GM12878 (cell line): ENCODE results near the gene PLA2G3. TPM values are rescaled to one million over a fixed set of nuclear protein-coding genes. Genes with fewer than 3 reads are reported as not detected.

Experiments
- ATAC-seq: fragments of 200-7000 bp; cut with Tn5 transposase; 3 replicates; pipeline ENCODE4 v1.9.1; 2020; ENCODE audit warnings: mild to moderate bottlenecking, moderate library complexity
- BruUV-seq: library from RNA; stranded (reverse); fragments of 400-500 nt; replicated peaks from 2 replicates; lab custom pipeline; 2021; lab: Mats Ljungman, UMichigan
- CTCF ChIA-PET: fragments of 300-600 bp; sonication (Branson Sonifier 250); formaldehyde crosslinking; extraction: SDS; loops from one replicate; lab custom pipeline; 2021; ENCODE audit warnings: inconsistent platforms; lab: Yijun Ruan, JAX
- POLR2A ChIA-PET: fragments of 350-600 bp; formaldehyde crosslinking; extraction: SDS; loops from one replicate; lab custom pipeline; 2021; ENCODE audit warnings: inconsistent platforms; lab: Charles Lee
- RAD21 ChIA-PET: fragments of 300-600 bp; sonication (Branson Sonifier 250); formaldehyde crosslinking; loops from one replicate; lab custom pipeline; 2023; ENCODE audit warnings: antibody characterized with exemption; ENCODE audit not compliant: unreplicated experiment; lab: Charles Lee
- SMC1A ChIA-PET: fragments of 300-600 bp; sonication (Branson Sonifier 250); formaldehyde crosslinking; loops from one replicate; lab custom pipeline; 2023; ENCODE audit not compliant: unreplicated experiment, uncharacterized antibody; lab: Charles Lee
- DNase-seq: peaks from one replicate; pipeline ENCODE4 v3.0.0-alpha.2; 2011; ENCODE audit warnings: low read depth, low spot score
- FAIRE-seq: peaks from 3 replicates; lab custom pipeline; 2011; peaks lifted over from hg19 to GRCh38; lab: Jason Lieb, UNC
- H2AFZ ChIP-seq: 2 replicates; pipeline ENCODE4 v1.6.0; 2011; ENCODE audit warnings: low read depth, low read length, control low read depth; ENCODE audit not compliant: control insufficient read depth
- H3K27ac ChIP-seq: 2 replicates; pipeline ENCODE4 v1.5.1; 2011; ENCODE audit warnings: control low read depth; ENCODE audit not compliant: control insufficient read depth, insufficient read depth
- H3K27me3 ChIP-seq, 2 experiments: replicated peaks in 1 of 2; 2 replicates each; pipeline versions ENCODE4 v1.6.0 to v1.6.1; 2011; ENCODE audit warnings: low read length in 1 of 2; ENCODE audit not compliant: control insufficient read depth in 2 of 2, insufficient read depth in 2 of 2
- H3K36me3 ChIP-seq, 2 experiments: 2 replicates each; pipeline ENCODE4 v1.5.1; 2011; ENCODE audit warnings: low read length in 1 of 2; ENCODE audit not compliant: control insufficient read depth in 2 of 2, insufficient read depth in 2 of 2
- H3K4me1 ChIP-seq: 2 replicates; pipeline ENCODE4 v1.6.1; 2011; ENCODE audit warnings: mild to moderate bottlenecking, low read length, moderate library complexity, mixed read lengths; ENCODE audit not compliant: control insufficient read depth, insufficient read depth
- H3K4me2 ChIP-seq: 2 replicates; pipeline ENCODE4 v1.6.0; 2011; ENCODE audit warnings: control low read depth; ENCODE audit not compliant: control insufficient read depth, insufficient read depth
- H3K4me3 ChIP-seq: fragments of 200-600 bp; sonication (generic); 2 replicates; pipeline ENCODE4 v1.5.1; 2016
- H3K79me2 ChIP-seq: 2 replicates; pipeline ENCODE4 v1.6.0; 2011; ENCODE audit warnings: low read length; ENCODE audit not compliant: control insufficient read depth, insufficient read depth
- H3K9ac ChIP-seq: 2 replicates; pipeline ENCODE4 v1.8.0; 2011; ENCODE audit warnings: low read length, control low read depth, mixed read lengths; ENCODE audit not compliant: control insufficient read depth, insufficient read depth
- H3K9me3 ChIP-seq: replicated peaks from 3 replicates; pipeline ENCODE4 v1.5.1; 2011; ENCODE audit warnings: mild to moderate bottlenecking, low read length; ENCODE audit not compliant: control insufficient read depth, insufficient read depth
- H4K20me1 ChIP-seq: 2 replicates; pipeline ENCODE4 v1.6.0; 2011; ENCODE audit not compliant: control insufficient read depth, insufficient read depth
- ATF7 ChIP-seq: fragments of 450-650 bp; IDR thresholded peaks from 2 replicates; pipeline ENCODE4 v1.6.1; 2016; ENCODE audit warnings: low read depth, mild to moderate bottlenecking
- CBX5 ChIP-seq: sonication (generic); IDR thresholded peaks from 2 replicates; pipeline ENCODE4 v1.6.1; 2016; ENCODE audit warnings: low read depth, moderate library complexity, mild to moderate bottlenecking, inconsistent platforms
- CHD4 ChIP-seq: fragments of 200-600 bp; sonication (generic); IDR thresholded peaks from 2 replicates; pipeline ENCODE4 v1.6.1; 2016; ENCODE audit warnings: mild to moderate bottlenecking
- GABPA ChIP-seq: IDR thresholded peaks from 2 replicates; pipeline ENCODE4 v1.6.1; 2014; ENCODE audit warnings: antibody characterized with exemption, low read depth, mild to moderate bottlenecking, inconsistent platforms
- IKZF1 ChIP-seq: fragments of 450-650 bp; conservative IDR thresholded peaks from 2 replicates; pipeline ENCODE4 v1.6.1; 2017; ENCODE audit warnings: antibody characterized with exemption, mild to moderate bottlenecking
- JUND ChIP-seq: IDR thresholded peaks from 2 replicates; pipeline ENCODE4 v1.6.1; 2012; ENCODE audit warnings: low read depth, mild to moderate bottlenecking, low read length, improper control_type of control experiment, moderate library complexity
- NFXL1 ChIP-seq: fragments of 450-650 bp; IDR thresholded peaks from 2 replicates; pipeline ENCODE4 v1.6.1; 2017; ENCODE audit warnings: antibody characterized with exemption, mild to moderate bottlenecking, borderline replicate concordance
- NKRF ChIP-seq: fragments of 450-650 bp; conservative IDR thresholded peaks from 2 replicates; pipeline ENCODE4 v1.6.1; 2017; ENCODE audit warnings: mild to moderate bottlenecking, moderate library complexity
- PBX3 ChIP-seq: IDR thresholded peaks from 2 replicates; pipeline ENCODE4 v1.6.1; 2011; ENCODE audit warnings: mild to moderate bottlenecking, low read depth, low read length, moderate library complexity; ENCODE audit not compliant: insufficient replicate concordance
- PML ChIP-seq: IDR thresholded peaks from 2 replicates; pipeline ENCODE4 v1.6.1; 2012; ENCODE audit warnings: low read length, inconsistent platforms
- POLR2AphosphoS5 ChIP-seq: IDR thresholded peaks from 2 replicates; pipeline ENCODE4 v1.6.1; 2011; ENCODE audit warnings: mild to moderate bottlenecking, low read length, inconsistent platforms
- SMAD5 ChIP-seq: IDR thresholded peaks from 2 replicates; pipeline ENCODE4 v1.6.1; 2016; ENCODE audit warnings: antibody characterized with exemption, low read depth
- TARDBP ChIP-seq: IDR thresholded peaks from 2 replicates; pipeline ENCODE4 v1.6.1; 2016; ENCODE audit warnings: borderline replicate concordance
- TCF3 ChIP-seq: IDR thresholded peaks from 2 replicates; pipeline ENCODE4 v1.6.1; 2012; ENCODE audit warnings: low read depth, mild to moderate bottlenecking, low read length, borderline replicate concordance; ENCODE audit not compliant: insufficient read depth
- WRNIP1 ChIP-seq: IDR thresholded peaks from 2 replicates; pipeline ENCODE4 v1.6.1; 2011; ENCODE audit warnings: low read depth, low read length, improper control_type of control experiment, borderline replicate concordance
- WGBS: methylation state at CpG from one replicate; pipeline ENCODE4 v1.1.6; 2016; ENCODE audit warnings: low lambda C conversion rate; ENCODE audit not compliant: insufficient replicate concordance, insufficient coverage; ENCODE audit errors: missing lambda C conversion rate; 5-methylcytosine and 5-hydroxymethylcytosine counted together
- in situ Hi-C: fragments of 300-500 bp; cut with MboI; formaldehyde crosslinking; loops from 9 replicates; pipeline ENCODE4 v1.14.3; 2018; ENCODE audit warnings: mixed read lengths
- intact Hi-C: fragments of 100-400 bp; cut with micrococcal nuclease; formaldehyde crosslinking; loops from one replicate; pipeline ENCODE4 v1.14.2; 2022; ENCODE audit not compliant: unreplicated experiment
- polyA plus RNA-seq, 11 experiments: library from polyadenylated mRNA; depleted of rRNA in 4 of 11; unstranded in 6 of 11; stranded (reverse) in 5 of 11; fragments of >200 nt; fragmentation: Nextera tagmentation in 4 of 11; fragmentation: Illumina TruSeq in 1 of 11; extraction: Ambion mirVana in 4 of 11; extraction: Trizol in 1 of 11; gene quantifications; 1 replicate in 1 of 11; 2 replicates in 10 of 11; pipeline versions ENCODE4 v1.2.1 to v1.2.3, GENCODE V29; 2011 to 2016; ENCODE audit warnings: inconsistent platforms in 2 of 11, missing spikeins in 2 of 11, low read depth in 1 of 11
- total RNA-seq, 4 experiments: library from RNA; depleted of rRNA in 3 of 4; stranded (reverse); fragments of >200 nt in 3 of 4; fragmentation: Illumina TruSeq in 1 of 4; extraction: Trizol in 1 of 4; gene quantifications; 2 replicates each; pipeline versions ENCODE4 v1.2.1 to v1.2.3, GENCODE V29; 2013 to 2021

Gene PLA2G3
- total and polyA plus RNA-seq, 10 of the 15 experiments (the other 5 are each of a cell fraction or from before 2014, with no cell fraction given) = 0.04 TPM; not detected in 9

- no peak for TF ChIP-seq IKZF1
These were observed 13.0 kb downstream of the PLA2G3 start (continued) for GRCh38 chr22:31127181-31127772.

- WGBS = 74% methylated on average over 11 of the region's 13 CpGs
- H3K79me2 ChIP-seq = no peaks in the 10 kb centered on the region
- CTCF ChIA-PET = no interaction called here
- FAIRE-seq (no peak), DNase-seq (no peak), ATAC-seq (no peak)
- H3K9me3 ChIP-seq = no peaks in the 10 kb centered on the region
- POLR2A ChIA-PET = no interaction called here
- H3K4me1 ChIP-seq = no peaks in the 10 kb centered on the region
- TF ChIP-seq POLR2AphosphoS5 (no peak), ATF7 (no peak), GABPA (no peak), JUND (no peak), WRNIP1 (no peak), NFXL1 (no peak), SMAD5 (no peak), CBX5 (no peak), CHD4 (no peak), TCF3 (no peak), PML (no peak), PBX3 (no peak), NKRF (no peak), TARDBP (no peak)
- no peak overlapping the region for H3K27ac ChIP-seq
- no TSS peak for BruUV-seq
- H3K4me2 ChIP-seq = no peak overlapping the region
- no peak overlapping the region for H3K4me3 ChIP-seq
- intact Hi-C loops = no loop called here
- H4K20me1 ChIP-seq = no peaks in the 10 kb centered on the region
- SMC1A ChIA-PET = no interaction called here
- RAD21 ChIA-PET = no interaction called here
- no peaks in the 10 kb centered on the region for H3K27me3 ChIP-seq
- no peak overlapping the region for H3K9ac ChIP-seq
- in situ Hi-C loops = no loop called here
- H3K36me3 ChIP-seq = no peaks in the 10 kb centered on the region
- no peak overlapping the region for H2AFZ ChIP-seq
These were observed 13.5 kb downstream of the PLA2G3 start for GRCh38 chr22:31126869-31127175.
